ENCODE measurements around the gene TMEM101. TPM values are rescaled to one million over a fixed set of nuclear protein-coding genes. Genes with fewer than 3 reads are reported as not detected.
A peak's percentile ranks its signal among the peaks of the same experiment; 100 is the strongest.

The TMEM101 gene
- total and polyA plus RNA-seq, 9 donors: 19.9 to 35.3 (median 23.5) TPM

DNA sequence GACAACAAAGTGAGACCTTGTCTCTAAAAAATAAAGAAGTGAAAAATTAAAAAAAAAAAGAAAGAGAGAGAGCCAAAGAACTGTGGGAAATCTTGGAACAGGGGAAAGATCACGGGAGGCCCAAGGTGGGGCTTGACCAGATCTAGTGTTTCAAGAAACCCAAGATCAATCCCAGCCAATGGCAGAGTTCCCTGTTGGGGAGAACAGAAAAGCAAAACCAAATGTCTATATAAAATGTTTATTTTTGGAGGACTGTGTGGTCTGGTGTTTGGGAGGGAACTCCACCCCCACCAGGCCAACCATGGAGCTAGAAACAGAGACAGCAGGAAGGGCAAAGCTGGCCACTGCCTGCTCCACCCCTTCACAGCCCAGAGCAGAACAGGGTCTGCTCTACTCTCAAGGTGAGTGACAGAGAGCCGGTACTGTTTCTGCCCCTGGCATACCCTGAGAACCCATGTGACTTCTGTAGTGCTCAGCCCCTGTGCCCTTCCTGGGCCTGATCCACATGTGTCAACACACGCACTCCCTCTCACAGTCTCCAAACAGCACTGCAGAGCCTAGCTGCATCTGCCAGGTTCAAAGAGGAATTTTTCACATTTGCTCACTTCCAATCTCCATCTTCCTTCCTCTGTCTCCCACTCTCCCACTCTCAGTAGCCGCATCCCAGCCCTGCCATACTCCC is 3.7 kb downstream of the TMEM101 start:
- 52 to 60% (median 55%) methylated on average over 4 of the region's 4 CpGs for WGBS, 3 donors
- no peak for DNase-seq
- Histone ChIP-seq H3K27me3 (no peaks in the 10 kb centered on the region), H3K9me3 (no peaks in the 10 kb centered on the region), H3K4me3 (no peak overlapping the region), H3K4me1 (ENCODE audit: insufficient read depth) (peaks cover 13% of the 10 kb centered on the region), H3K27ac (no peak overlapping the region), H3K36me3 (no peaks in the 10 kb centered on the region)
- TF ChIP-seq POLR2A (IDR thresholded peaks at IDR 0.05) (no peak), EP300 (IDR thresholded peaks at IDR 0.05) (no peak)
- TF ChIP-seq, protein P1, sequence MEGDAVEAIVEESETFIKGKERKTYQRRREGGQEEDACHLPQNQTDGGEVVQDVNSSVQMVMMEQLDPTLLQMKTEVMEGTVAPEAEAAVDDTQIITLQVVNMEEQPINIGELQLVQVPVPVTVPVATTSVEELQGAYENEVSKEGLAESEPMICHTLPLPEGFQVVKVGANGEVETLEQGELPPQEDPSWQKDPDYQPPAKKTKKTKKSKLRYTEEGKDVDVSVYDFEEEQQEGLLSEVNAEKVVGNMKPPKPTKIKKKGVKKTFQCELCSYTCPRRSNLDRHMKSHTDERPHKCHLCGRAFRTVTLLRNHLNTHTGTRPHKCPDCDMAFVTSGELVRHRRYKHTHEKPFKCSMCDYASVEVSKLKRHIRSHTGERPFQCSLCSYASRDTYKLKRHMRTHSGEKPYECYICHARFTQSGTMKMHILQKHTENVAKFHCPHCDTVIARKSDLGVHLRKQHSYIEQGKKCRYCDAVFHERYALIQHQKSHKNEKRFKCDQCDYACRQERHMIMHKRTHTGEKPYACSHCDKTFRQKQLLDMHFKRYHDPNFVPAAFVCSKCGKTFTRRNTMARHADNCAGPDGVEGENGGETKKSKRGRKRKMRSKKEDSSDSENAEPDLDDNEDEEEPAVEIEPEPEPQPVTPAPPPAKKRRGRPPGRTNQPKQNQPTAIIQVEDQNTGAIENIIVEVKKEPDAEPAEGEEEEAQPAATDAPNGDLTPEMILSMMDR (IDR thresholded peaks at IDR 0.05): no peak
- intact Hi-C loops (cut with DNase I): no loop called here

DNA sequence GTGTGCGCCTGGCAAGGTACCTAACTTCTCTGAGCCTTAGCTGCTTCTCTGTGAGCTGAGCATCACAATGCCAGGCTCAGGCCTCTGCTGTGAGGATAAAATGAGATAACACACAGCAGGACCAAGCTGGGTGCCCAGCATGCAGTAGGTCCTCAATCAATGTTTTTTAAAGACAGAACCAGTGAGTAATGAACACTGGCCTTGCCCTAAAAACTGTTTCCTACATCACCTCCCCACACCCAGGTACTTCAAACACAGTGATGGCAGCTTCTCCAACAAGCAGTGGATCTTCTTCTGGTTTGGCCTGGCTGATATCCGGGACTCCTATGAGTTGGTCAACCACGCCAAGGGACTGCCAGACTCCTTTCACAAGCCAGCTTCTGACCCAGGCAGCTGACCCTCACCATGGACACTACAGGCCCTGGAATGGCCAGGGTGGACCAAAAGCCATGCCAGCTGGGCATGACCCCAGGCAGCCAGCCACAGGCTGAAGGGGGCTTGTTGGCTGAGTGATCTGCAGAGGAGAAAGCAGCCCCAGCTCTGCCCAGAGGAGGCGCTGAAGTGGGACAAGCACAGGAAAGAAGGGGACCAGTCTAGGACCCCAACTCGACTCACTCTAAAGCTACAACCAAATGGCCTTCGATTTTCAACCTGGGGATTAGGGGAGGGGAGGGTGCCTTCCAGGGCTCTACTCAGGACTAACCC is 6.4 kb downstream of the TMEM101 start:
- TF ChIP-seq, protein P1 (IDR thresholded peaks at IDR 0.05): no peak
- TF ChIP-seq POLR2A (IDR thresholded peaks at IDR 0.05) (no peak), EP300 (IDR thresholded peaks at IDR 0.05) (no peak)
- no peak for DNase-seq
- no peak overlapping the region for H3K4me3 ChIP-seq
- no peaks in the 10 kb centered on the region for H3K36me3 ChIP-seq
- H3K4me1 ChIP-seq (ENCODE audit: insufficient read depth): peaks cover 10% of the 10 kb centered on the region
- intact Hi-C loops (cut with DNase I): loop anchor here in 1 of 4 donors (5.0 kb wide), 1 partner anchor 34 kb away; no protein-coding TSS in a partner anchor
- H3K27me3 ChIP-seq: peaks cover 2% of the 10 kb centered on the region
- WGBS, 3 donors: 68 to 72% (median 68%) methylated on average over 6 of the region's 6 CpGs
- no peak overlapping the region for H3K27ac ChIP-seq
- no peaks in the 10 kb centered on the region for H3K9me3 ChIP-seq

DNA sequence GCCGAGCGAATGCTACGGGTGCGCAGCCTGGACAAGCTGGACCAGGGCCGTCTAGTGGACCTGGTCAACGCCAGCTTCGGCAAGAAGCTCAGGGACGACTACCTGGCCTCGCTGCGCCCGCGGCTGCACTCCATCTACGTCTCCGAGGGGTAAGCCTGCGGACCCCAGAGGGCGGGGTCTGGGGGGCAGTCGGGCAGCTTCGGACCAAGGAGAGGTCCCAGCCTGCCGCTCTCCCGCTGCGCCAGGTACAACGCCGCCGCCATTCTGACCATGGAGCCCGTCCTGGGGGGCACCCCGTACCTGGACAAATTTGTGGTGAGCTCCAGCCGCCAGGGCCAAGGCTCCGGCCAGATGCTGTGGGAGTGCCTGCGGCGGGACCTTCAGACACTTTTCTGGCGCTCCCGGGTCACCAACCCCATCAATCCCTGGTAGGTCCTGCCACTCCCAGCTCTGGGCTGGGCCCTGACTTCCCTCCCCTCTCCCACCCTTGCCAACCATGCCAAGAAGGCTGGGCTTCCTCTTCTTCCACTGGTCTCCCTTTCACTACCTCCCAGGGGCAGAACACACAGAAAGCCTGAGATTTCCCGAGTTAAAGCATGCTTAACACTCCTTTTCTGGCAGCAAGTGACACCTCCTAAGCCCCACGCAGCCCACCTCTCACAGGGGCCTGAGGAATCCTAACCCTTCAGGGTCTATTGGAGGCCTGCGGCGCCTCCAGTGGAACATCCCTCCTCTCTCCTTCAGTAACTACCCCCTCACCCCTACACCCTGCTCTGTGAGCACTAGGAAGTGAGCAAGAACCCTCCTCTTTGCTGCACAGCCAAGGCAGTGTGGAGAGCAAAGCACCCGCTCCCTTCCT is 7.2 kb downstream of the TMEM101 start:
- TF ChIP-seq EP300 (IDR thresholded peaks at IDR 0.05) (no peak), POLR2A (IDR thresholded peaks at IDR 0.05) (no peak)
- TF ChIP-seq, protein P1 (IDR thresholded peaks at IDR 0.05): peak in 1 of 3 donors; percentile 25
- Histone ChIP-seq H3K9me3 (no peaks in the 10 kb centered on the region), H3K36me3 (no peaks in the 10 kb centered on the region), H3K27ac (no peak overlapping the region), H3K4me1 (ENCODE audit: insufficient read depth) (peaks cover 10% of the 10 kb centered on the region), H3K4me3 (peak overlapping the region; percentile 50), H3K27me3 (peaks cover 2% of the 10 kb centered on the region)
- 3 to 4% (median 3%) methylated on average over 30 to 37 of the region's 37 CpGs for WGBS, 3 donors
- intact Hi-C loops (cut with DNase I): loop anchor here in 1 of 4 donors (5.0 kb wide), 1 partner anchor 35 kb away; no protein-coding TSS in a partner anchor
- DNase-seq: no peak
